Left renal pelvis (tissue), 4 donors: ENCODE results near the gene SHTN1. TPM values are rescaled to one million over a fixed set of nuclear protein-coding genes. Genes with fewer than 3 reads are reported as not detected.
A peak's percentile ranks its signal among the peaks of the same experiment; 100 is the strongest.

Experiments used
- DNase-seq, 4 donors: peaks; one replicate each; pipeline ENCODE4 v3.0.0-alpha.2; 2013; ENCODE audit warnings: low read depth in 4 of 4, low spot score in 3 of 4
- polyA plus RNA-seq, 4 donors: library from polyadenylated mRNA; unstranded; fragments of 120-200 nt; gene quantifications; one replicate each; pipeline ENCODE4 v1.2.1, GENCODE V29; 2013; ENCODE audit not compliant: insufficient read length in 4 of 4

Gene SHTN1
- polyA plus RNA-seq, 4 donors = 8.8 to 26.4 (median 22.9) TPM

GRCh38 chr10:116877391-116877790 is 127.6 kb downstream of the SHTN1 start:
- DNase-seq = no peak

GRCh38 chr10:116875897-116876296 is 129.1 kb downstream of the SHTN1 start:
- no peak for DNase-seq

GRCh38 chr10:116873134-116873533 is 131.9 kb downstream of the SHTN1 start:
- no peak for DNase-seq

GRCh38 chr10:116870949-116871348 is 134.0 kb downstream of the SHTN1 start:
- no peak for DNase-seq

GRCh38 chr10:116868722-116869121 is 136.3 kb downstream of the SHTN1 start:
- no peak for DNase-seq

GRCh38 chr10:116868198-116868676 is 136.8 kb downstream of the SHTN1 start:
- DNase-seq = no peak

- DNase-seq = no peak
Observed at GRCh38 chr10:116866987-116867595, 137.9 kb downstream of the SHTN1 start.

- DNase-seq = no peak
Observed at GRCh38 chr10:116866066-116866465, 138.9 kb downstream of the SHTN1 start.

GRCh38 chr10:116864436-116864835 is 140.6 kb downstream of the SHTN1 start:
- DNase-seq = no peak

- DNase-seq = no peak
Observed at GRCh38 chr10:116861796-116862195, 143.2 kb downstream of the SHTN1 start.

- DNase-seq = no peak
Observed at GRCh38 chr10:116857156-116857555, 147.8 kb downstream of the SHTN1 start.

GRCh38 chr10:116853701-116854100 is 151.3 kb downstream of the SHTN1 start:
- DNase-seq = no peak

GRCh38 chr10:116853287-116853686 is 151.7 kb downstream of the SHTN1 start:
- DNase-seq = no peak

- no peak for DNase-seq
Observed at GRCh38 chr10:116852246-116852645, 152.7 kb downstream of the SHTN1 start.

GRCh38 chr10:116850058-116850611 is 154.9 kb downstream of the SHTN1 start:
- no peak for DNase-seq

- DNase-seq = peak; percentile 78 to 91 (median 86)
Observed at GRCh38 chr10:116849248-116850057, 155.5 kb downstream of the SHTN1 start, which contains the start of gene ENO4. TSS of gene ENO4 (plus strand) at chr10:116849499. CDS start at chr10:116849567, 68 bp downstream.

GRCh38 chr10:116848944-116849247 is 156.1 kb downstream of the SHTN1 start:
- peak in 1 of 4 donors; percentile 18 for DNase-seq

- no peak for DNase-seq
Observed at GRCh38 chr10:116848032-116848943, 156.7 kb downstream of the SHTN1 start.

GRCh38 chr10:116845823-116846222 is 159.2 kb downstream of the SHTN1 start:
- DNase-seq = no peak

GRCh38 chr10:116840389-116841075 is 164.5 kb downstream of the SHTN1 start:
- no peak for DNase-seq
